ENCODE measurements around the gene SYT17.

Gene SYT17

GRCh38 chr16:19301931-19302330 lies 133.9 kb downstream of the SYT17 start:
- DNase-seq (ENCODE audit: low spot score) = no peak

- DNase-seq (ENCODE audit: low spot score) = no peak
Measured at GRCh38 chr16:19304750-19305149, 136.7 kb downstream of the SYT17 start.

- DNase-seq (ENCODE audit: low spot score) = no peak
Measured at GRCh38 chr16:19305443-19305842, 137.4 kb downstream of the SYT17 start.

- DNase-seq (ENCODE audit: low spot score) = peak; percentile 13
Measured at GRCh38 chr16:19307587-19308241, 139.7 kb downstream of the SYT17 start.

GRCh38 chr16:19308392-19308791 lies 140.4 kb downstream of the SYT17 start:
- no peak for DNase-seq (ENCODE audit: low spot score)

GRCh38 chr16:19309178-19309577 lies 141.1 kb downstream of the SYT17 start:
- no peak for DNase-seq (ENCODE audit: low spot score)

- no peak for DNase-seq (ENCODE audit: low spot score)
Measured at GRCh38 chr16:19314718-19315425, 146.8 kb downstream of the SYT17 start.

- DNase-seq (ENCODE audit: low spot score) = no peak
Measured at GRCh38 chr16:19315889-19316433, 147.9 kb downstream of the SYT17 start.

GRCh38 chr16:19316846-19317245 lies 148.8 kb downstream of the SYT17 start:
- no peak for DNase-seq (ENCODE audit: low spot score)
